H1 (cell line): Measurements from ENCODE around the gene MTURN. TPM values are rescaled to one million over a fixed set of nuclear protein-coding genes. Genes with fewer than 3 reads are reported as not detected.

Experiments
- CTCF ChIA-PET: fragments of 300-600 bp; sonication (Branson Sonifier 250); formaldehyde crosslinking; loops from one replicate; lab custom pipeline; 2021; ENCODE audit not compliant: partially characterized antibody; lab: Charles Lee
- POLR2A ChIA-PET: fragments of 300-600 bp; sonication (Branson Sonifier 250); formaldehyde crosslinking; loops from one replicate; lab custom pipeline; 2021; ENCODE audit warnings: inconsistent platforms; ENCODE audit not compliant: partially characterized antibody; lab: Charles Lee
- DNase-seq, 2 experiments: peaks; one replicate each; pipeline versions ENCODE4 v3.0.0 to v3.0.0-alpha.2; 2010 to 2022; ENCODE audit warnings: low spot score in 2 of 2, low read depth in 1 of 2, mixed read lengths in 1 of 2
- FAIRE-seq: peaks from 2 replicates; lab custom pipeline; 2011; peaks lifted over from hg19 to GRCh38; lab: Jason Lieb, UNC
- H2AFZ ChIP-seq: 2 replicates; pipeline ENCODE4 v1.8.1; 2012; ENCODE audit warnings: low read length, inconsistent platforms
- H2AK5ac ChIP-seq: 2 replicates; pipeline ENCODE4 v1.6.1; 2013; ENCODE audit warnings: low read depth, low read length
- H2BK120ac ChIP-seq: replicated peaks from 2 replicates; pipeline ENCODE3; 2013; ENCODE audit warnings: low read depth, low read length, inconsistent platforms
- H2BK12ac ChIP-seq: 2 replicates; pipeline ENCODE4 v1.6.1; 2013; ENCODE audit warnings: low read depth, low read length
- H2BK15ac ChIP-seq: 2 replicates; pipeline ENCODE4 v1.6.1; 2013; ENCODE audit warnings: low read length
- H2BK20ac ChIP-seq: 2 replicates; pipeline ENCODE4 v1.6.1; 2013; ENCODE audit warnings: low read length
- H2BK5ac ChIP-seq: 2 replicates; pipeline ENCODE4 v1.6.1; 2013; ENCODE audit warnings: low read depth, low read length
- H3K14ac ChIP-seq: 2 replicates; pipeline ENCODE4 v1.6.1; 2013; ENCODE audit warnings: inconsistent platforms; ENCODE audit not compliant: insufficient read length
- H3K18ac ChIP-seq: 2 replicates; pipeline ENCODE4 v1.6.1; 2013; ENCODE audit warnings: low read length; ENCODE audit errors: extremely low read depth
- H3K23ac ChIP-seq: 2 replicates; pipeline ENCODE4 v1.6.1; 2013; ENCODE audit warnings: inconsistent platforms; ENCODE audit not compliant: insufficient read length
- H3K23me2 ChIP-seq: 2 replicates; pipeline ENCODE4 v1.6.1; 2013; ENCODE audit warnings: low read depth, low read length
- H3K27ac ChIP-seq: 2 replicates; pipeline ENCODE4 v1.6.1; 2011; ENCODE audit warnings: low read depth, low read length, inconsistent platforms
- H3K27me3 ChIP-seq, 4 experiments: replicated peaks in 1 of 4; 1 replicate in 1 of 4; 2 replicates in 3 of 4; pipeline versions ENCODE4 v1.6.1 to v1.8.1; 2011 to 2013; ENCODE audit warnings: low read length in 3 of 4, mild to moderate bottlenecking in 3 of 4, inconsistent platforms in 2 of 4, mixed read lengths in 2 of 4, moderate library complexity in 1 of 4; ENCODE audit not compliant: control insufficient read depth in 3 of 4, insufficient read depth in 3 of 4; ENCODE audit errors: extremely low read depth in 1 of 4
- H3K36me3 ChIP-seq, 4 experiments: 2 replicates each; pipeline versions ENCODE4 v1.6.1 to v1.8.1; 2011 to 2013; ENCODE audit warnings: mild to moderate bottlenecking in 4 of 4, low read length in 3 of 4, moderate library complexity in 2 of 4, control low read depth in 1 of 4, inconsistent platforms in 1 of 4; ENCODE audit not compliant: insufficient read depth in 4 of 4, control insufficient read depth in 2 of 4
- H3K4ac ChIP-seq: replicated peaks from 2 replicates; pipeline ENCODE3; 2013; ENCODE audit warnings: low read length, low read depth, mixed read lengths, inconsistent platforms; ENCODE audit not compliant: insufficient read length
- H3K4me1 ChIP-seq, 4 experiments: replicated peaks in 1 of 4; 1 replicate in 1 of 4; 2 replicates in 3 of 4; pipeline versions ENCODE4 v1.6.1 to v1.8.1; 2011 to 2013; ENCODE audit warnings: low read length in 3 of 4, inconsistent platforms in 2 of 4, mixed read lengths in 1 of 4; ENCODE audit not compliant: insufficient read depth in 4 of 4, control insufficient read depth in 3 of 4
- H3K4me2 ChIP-seq, 2 experiments: 2 replicates each; pipeline versions ENCODE4 v1.6.1 to v1.8.1; 2011 to 2013; ENCODE audit warnings: low read depth in 2 of 2, low read length in 2 of 2, control low read depth in 1 of 2, inconsistent platforms in 1 of 2, mild to moderate bottlenecking in 1 of 2; ENCODE audit not compliant: insufficient read depth in 1 of 2
- H3K4me3 ChIP-seq, 4 experiments: fragments of 200-600, 300-600 bp in 1 of 4; sonication (generic), shearing (Covaris generic), sonication (Bioruptor Twin) in 1 of 4; 2 replicates each; pipeline versions ENCODE4 v1.5.1 to v1.8.1; 2011 to 2016; ENCODE audit warnings: low read length in 4 of 4, low read depth in 3 of 4, control low read depth in 2 of 4, inconsistent platforms in 2 of 4, mild to moderate bottlenecking in 2 of 4, mixed read lengths in 1 of 4, moderate library complexity in 1 of 4; ENCODE audit not compliant: insufficient read depth in 2 of 4; ENCODE audit errors: extremely low read depth in 1 of 4
- H3K56ac ChIP-seq: replicated peaks from 2 replicates; pipeline ENCODE3; 2013; ENCODE audit warnings: low read depth, mild to moderate bottlenecking, mixed read lengths, low read length, inconsistent platforms; ENCODE audit not compliant: insufficient read length
- H3K79me1 ChIP-seq: 2 replicates; pipeline ENCODE4 v1.6.1; 2013; ENCODE audit warnings: low read depth, low read length, control low read depth
- H3K79me2 ChIP-seq, 2 experiments: 2 replicates each; pipeline versions ENCODE4 v1.6.1 to v1.8.1; 2012 to 2013; ENCODE audit warnings: low read length in 2 of 2, mild to moderate bottlenecking in 2 of 2, inconsistent platforms in 1 of 2; ENCODE audit not compliant: insufficient read depth in 2 of 2, control insufficient read depth in 1 of 2
- H3K9ac ChIP-seq, 4 experiments: replicated peaks in 1 of 4; 1 replicate in 1 of 4; 2 replicates in 3 of 4; pipeline versions ENCODE4 v1.6.1 to v1.8.1; 2011 to 2013; ENCODE audit warnings: low read depth in 3 of 4, low read length in 3 of 4, control low read depth in 2 of 4, mild to moderate bottlenecking in 2 of 4, moderate library complexity in 2 of 4, inconsistent platforms in 1 of 4; ENCODE audit errors: extremely low read depth in 1 of 4
- H3K9me3 ChIP-seq, 2 experiments: 2 replicates each; pipeline versions ENCODE4 v1.6.1 to v1.8.1; 2012 to 2013; ENCODE audit warnings: mild to moderate bottlenecking in 2 of 2, moderate library complexity in 2 of 2, control low read depth in 1 of 2, inconsistent platforms in 1 of 2, low read depth in 1 of 2, low read length in 1 of 2, mixed read lengths in 1 of 2; ENCODE audit not compliant: insufficient read depth in 2 of 2
- H4K20me1 ChIP-seq, 2 experiments: replicated peaks in 1 of 2; 2 replicates each; pipeline versions ENCODE3 to v1.8.1; 2011 to 2013; ENCODE audit warnings: inconsistent platforms in 2 of 2, low read length in 2 of 2, mild to moderate bottlenecking in 1 of 2; ENCODE audit not compliant: insufficient read depth in 2 of 2, control insufficient read depth in 1 of 2
- H4K5ac ChIP-seq: 2 replicates; pipeline ENCODE4 v1.6.1; 2013; ENCODE audit warnings: low read length, low read depth, mixed read lengths, inconsistent platforms; ENCODE audit not compliant: insufficient read length
- H4K8ac ChIP-seq: 2 replicates; pipeline ENCODE4 v1.8.0; 2013; ENCODE audit warnings: mild to moderate bottlenecking, moderate library complexity, low read length, inconsistent platforms; ENCODE audit not compliant: insufficient read depth; ENCODE audit errors: extremely low read depth
- H4K91ac ChIP-seq: replicated peaks from 2 replicates; pipeline ENCODE3; 2013; ENCODE audit warnings: low read length, mixed read lengths, inconsistent platforms; ENCODE audit not compliant: insufficient read length
- BRCA1 ChIP-seq: IDR thresholded peaks from 2 replicates; pipeline ENCODE4 v1.6.1; 2012; ENCODE audit warnings: low read depth, low read length, improper control_type of control experiment
- FOSL1 ChIP-seq: IDR thresholded peaks from 2 replicates; pipeline ENCODE4 v1.6.1; 2011; ENCODE audit warnings: mild to moderate bottlenecking, low read depth, low read length, moderate library complexity; ENCODE audit not compliant: insufficient read depth
- GABPA ChIP-seq: IDR thresholded peaks from 2 replicates; pipeline ENCODE4 v1.6.1; 2011; ENCODE audit warnings: mild to moderate bottlenecking, low read length, moderate library complexity, borderline replicate concordance; ENCODE audit not compliant: insufficient read depth
- HDAC6 ChIP-seq: IDR thresholded peaks from one replicate; pipeline ENCODE4 v1.7.1; 2012; ENCODE audit warnings: low read depth, mild to moderate bottlenecking, inconsistent platforms, low read length, moderate library complexity
- KDM5A ChIP-seq: fragments of 200-600 bp; IDR thresholded peaks from 2 replicates; pipeline ENCODE4 v1.7.1; 2012; ENCODE audit warnings: mild to moderate bottlenecking, low read length, inconsistent platforms, mixed read lengths
- MAFK ChIP-seq: IDR thresholded peaks from 2 replicates; pipeline ENCODE4 v1.6.1; 2012; ENCODE audit warnings: low read depth, mild to moderate bottlenecking, improper control_type of control experiment, low read length
- POLR2A ChIP-seq, 2 experiments: IDR thresholded peaks; 1 replicate in 1 of 2; 2 replicates in 1 of 2; pipeline ENCODE4 v1.6.1; 2011; ENCODE audit warnings: low read depth in 2 of 2, low read length in 2 of 2, mild to moderate bottlenecking in 2 of 2; ENCODE audit errors: control extremely low read depth in 1 of 2
- POLR2AphosphoS5 ChIP-seq: IDR thresholded peaks from 2 replicates; pipeline ENCODE4 v1.6.1; 2011; ENCODE audit warnings: low read depth, low read length
- RBBP5 ChIP-seq: IDR thresholded peaks from 2 replicates; pipeline ENCODE4 v1.7.1; 2012; ENCODE audit warnings: low read depth, mild to moderate bottlenecking, inconsistent platforms, low read length, moderate library complexity, borderline replicate concordance
- RNF2 ChIP-seq: fragments of 200-900, 300-1000 bp; sonication (generic); IDR thresholded peaks from 2 replicates; pipeline ENCODE4 v1.7.1; 2016; ENCODE audit warnings: borderline replicate concordance, low read depth, mild to moderate bottlenecking, antibody characterized with exemption, low read length; ENCODE audit not compliant: poor library complexity, severe bottlenecking; ENCODE audit errors: missing control alignments
- SAP30 ChIP-seq: fragments of 300-600 bp; sonication (generic); IDR thresholded peaks from 2 replicates; pipeline ENCODE4 v1.7.1; 2012; ENCODE audit warnings: low read length, moderate library complexity, mild to moderate bottlenecking, inconsistent platforms; ENCODE audit not compliant: insufficient read depth, insufficient replicate concordance
- SIRT6 ChIP-seq: IDR thresholded peaks from one replicate; pipeline ENCODE4 v1.7.1; 2012; ENCODE audit warnings: low read length, inconsistent platforms
- SP2 ChIP-seq: IDR thresholded peaks from 2 replicates; pipeline ENCODE4 v1.6.1; 2012; ENCODE audit warnings: mild to moderate bottlenecking, low read length, inconsistent platforms
- SUZ12 ChIP-seq: fragments of 200-600 bp; sonication (generic); IDR thresholded peaks from 2 replicates; pipeline ENCODE4 v1.6.1; 2012; ENCODE audit warnings: mild to moderate bottlenecking, inconsistent platforms, low read length, moderate library complexity, mixed read lengths
- ZNF274 ChIP-seq: IDR thresholded peaks from 2 replicates; pipeline ENCODE4 v1.7.0; 2012; ENCODE audit warnings: low read length, borderline replicate concordance; ENCODE audit errors: extremely low read depth
- WGBS, 2 experiments: shearing (Covaris generic) in 1 of 2; methylation state at CpG; one replicate each; pipeline versions ENCODE4 v1.1.6 to v1.1.7; 2013 to 2015; ENCODE audit warnings: low lambda C conversion rate in 2 of 2, mixed read lengths in 2 of 2, inconsistent platforms in 1 of 2, low coverage in 1 of 2, missing lambda C conversion rate in 1 of 2; ENCODE audit not compliant: insufficient replicate concordance in 2 of 2, insufficient coverage in 1 of 2, insufficient read length in 1 of 2; ENCODE audit errors: extremely low coverage in 1 of 2, missing lambda C conversion rate in 1 of 2; 5-methylcytosine and 5-hydroxymethylcytosine counted together
- polyA plus RNA-seq, 7 experiments: library from polyadenylated mRNA; depleted of rRNA in 3 of 7; stranded (reverse) in 5 of 7; unstranded in 2 of 7; fragments of >200 nt in 5 of 7; fragments of 200-250 nt in 2 of 7; gene quantifications; 1 replicate in 5 of 7; 2 replicates in 1 of 7; 4 replicates in 1 of 7; pipeline versions ENCODE4 v1.2.1 to v1.2.3, GENCODE V29; 2011 to 2013; ENCODE audit warnings: missing spikeins in 2 of 7, mixed read lengths in 2 of 7
- total RNA-seq: library from RNA; stranded (reverse); fragmentation: NEBNext Ultra II Directional; extraction: Animal tissue kit (Norgen Biotek cat#: 25700); gene quantifications from 2 replicates; pipeline ENCODE4 v1.2.1, GENCODE V29; 2021

The MTURN gene
- total and polyA plus RNA-seq, 2 of the 8 experiments (the other 6 are each of a cell fraction or from before 2014, with no cell fraction given): 2.6 to 5.8 TPM

- H3K36me3 ChIP-seq: no peaks in the 10 kb centered on the region
- H2BK12ac ChIP-seq: no peak overlapping the region
- no peak overlapping the region for H3K4ac ChIP-seq
- no peak overlapping the region for H2BK15ac ChIP-seq
- H3K79me2 ChIP-seq: no peaks in the 10 kb centered on the region
- H3K56ac ChIP-seq: no peak overlapping the region
- FAIRE-seq: no peak
- H3K23me2 ChIP-seq: no peaks in the 10 kb centered on the region
- no peak overlapping the region for H3K4me2 ChIP-seq
- H3K9me3 ChIP-seq: peaks cover 25 to 47% of the 10 kb centered on the region in 2 experiments
- no peaks in the 10 kb centered on the region for H3K4me1 ChIP-seq
- POLR2A ChIA-PET: interaction anchor here (1.7 kb wide), 1 partner anchor 402 kb away, joined by 3 read pairs; no protein-coding TSS in a partner anchor
- H2AFZ ChIP-seq: no peak overlapping the region
- no peak overlapping the region for H2BK20ac ChIP-seq
- H4K91ac ChIP-seq: no peak overlapping the region
- no peak overlapping the region for H3K4me3 ChIP-seq
- H3K27ac ChIP-seq: no peak overlapping the region
- CTCF ChIA-PET: interaction anchor here (1.1 to 1.3 kb wide), 3 partner anchors 23 to 372 kb away, joined by 3 read pairs; no protein-coding TSS in a partner anchor
- no peak overlapping the region for H3K23ac ChIP-seq
- no peak overlapping the region for H3K9ac ChIP-seq
- no peak for DNase-seq
- no peak overlapping the region for H2BK120ac ChIP-seq
- H3K14ac ChIP-seq: no peak overlapping the region
- no peak overlapping the region for H3K18ac ChIP-seq
- WGBS, 2 experiments: 84% methylated on average over 4 of the region's 4 CpGs; no CpG with 5 or more reads in 1 of the 2 experiments
- no peak overlapping the region for H4K8ac ChIP-seq
- H3K27me3 ChIP-seq: no peaks in the 10 kb centered on the region
- H2BK5ac ChIP-seq: no peak overlapping the region
- H3K79me1 ChIP-seq: no peaks in the 10 kb centered on the region
- no peaks in the 10 kb centered on the region for H4K20me1 ChIP-seq
- H2AK5ac ChIP-seq: no peak overlapping the region
- H4K5ac ChIP-seq: no peak overlapping the region
- TF ChIP-seq MAFK (no peak), FOSL1 (no peak), HDAC6 (no peak), KDM5A (no peak), SUZ12 (no peak), GABPA (no peak), BRCA1 (no peak), POLR2AphosphoS5 (no peak), RNF2 (no peak), RBBP5 (no peak), ZNF274 (no peak), SIRT6 (no peak), SP2 (no peak), POLR2A (IDR thresholded peaks at IDR 0.05; ENCODE audit: control extremely low read depth in 1 of 2, low read depth in 2 of 2, low read length in 2 of 2) (no peak), SAP30 (no peak)
Measured at GRCh38 chr7:30191809-30192208, 57.0 kb downstream of the MTURN start.
